A549 treated with AZD9567 at 1 μM for 4 hours (cell line): ENCODE data around the gene IGSF8. TPM values are rescaled to one million over a fixed set of nuclear protein-coding genes. Genes with fewer than 3 reads are reported as not detected.

Source experiments
- total RNA-seq: library from RNA; stranded (reverse); fragments of 200-300 nt; extraction: Qiagen RNA extraction; gene quantifications from 5 replicates; pipeline ENCODE4 v1.2.3, GENCODE V29; 2022; ENCODE audit not compliant: insufficient read depth

The IGSF8 gene, protein sequence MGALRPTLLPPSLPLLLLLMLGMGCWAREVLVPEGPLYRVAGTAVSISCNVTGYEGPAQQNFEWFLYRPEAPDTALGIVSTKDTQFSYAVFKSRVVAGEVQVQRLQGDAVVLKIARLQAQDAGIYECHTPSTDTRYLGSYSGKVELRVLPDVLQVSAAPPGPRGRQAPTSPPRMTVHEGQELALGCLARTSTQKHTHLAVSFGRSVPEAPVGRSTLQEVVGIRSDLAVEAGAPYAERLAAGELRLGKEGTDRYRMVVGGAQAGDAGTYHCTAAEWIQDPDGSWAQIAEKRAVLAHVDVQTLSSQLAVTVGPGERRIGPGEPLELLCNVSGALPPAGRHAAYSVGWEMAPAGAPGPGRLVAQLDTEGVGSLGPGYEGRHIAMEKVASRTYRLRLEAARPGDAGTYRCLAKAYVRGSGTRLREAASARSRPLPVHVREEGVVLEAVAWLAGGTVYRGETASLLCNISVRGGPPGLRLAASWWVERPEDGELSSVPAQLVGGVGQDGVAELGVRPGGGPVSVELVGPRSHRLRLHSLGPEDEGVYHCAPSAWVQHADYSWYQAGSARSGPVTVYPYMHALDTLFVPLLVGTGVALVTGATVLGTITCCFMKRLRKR
- 5.3 to 10.7 TPM (median 10.2 TPM) in 5 replicates for total RNA-seq

GRCh38 chr1:160097911-160098851 lies at the start of gene IGSF8:
Gene IGSF8 (minus strand): TSS chr1:160098619. CDS start chr1:160098472, 147 bp downstream.

DNA sequence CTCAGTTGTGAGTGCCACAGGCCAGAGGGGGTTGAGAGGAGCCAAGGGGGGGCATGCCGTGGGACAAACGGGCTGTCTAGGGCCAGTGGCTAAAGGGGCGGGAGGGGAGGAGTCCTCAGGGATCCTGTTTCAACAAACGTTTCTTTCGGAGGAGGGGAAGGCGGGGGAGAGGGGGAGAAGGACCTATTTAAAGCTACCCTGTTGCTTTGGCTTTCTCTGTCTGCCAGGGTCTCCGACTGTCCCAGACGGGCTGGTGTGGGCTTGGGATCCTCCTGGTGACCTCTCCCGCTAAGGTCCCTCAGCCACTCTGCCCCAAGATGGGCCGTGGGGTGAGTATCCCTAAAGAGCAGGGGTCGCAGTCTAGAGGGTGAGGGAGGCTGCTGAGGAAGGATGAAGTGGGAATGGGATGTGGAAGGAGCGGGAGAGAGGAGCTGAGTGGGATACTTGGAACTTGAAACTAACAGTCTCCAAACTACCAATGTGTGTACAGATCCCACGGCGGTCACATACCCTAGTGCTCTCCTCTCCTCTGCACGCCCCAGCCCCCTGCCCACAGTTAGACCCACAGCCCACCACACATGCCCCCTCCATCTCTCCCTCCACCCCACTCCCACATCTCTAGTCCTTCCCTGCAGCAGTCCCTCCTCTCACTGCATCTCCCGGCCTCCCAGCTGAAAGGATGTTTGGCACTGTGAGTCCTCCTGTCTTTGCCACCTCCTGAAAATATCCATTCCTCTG lies 17.3 kb upstream of the IGSF8 start, which contains the start of gene ATP1A2:
Gene ATP1A2, plus strand, starts transcription at position 215 of the 738 bp plus-strand sequence. Its CDS starts 103 bp downstream, at position 318.

DNA sequence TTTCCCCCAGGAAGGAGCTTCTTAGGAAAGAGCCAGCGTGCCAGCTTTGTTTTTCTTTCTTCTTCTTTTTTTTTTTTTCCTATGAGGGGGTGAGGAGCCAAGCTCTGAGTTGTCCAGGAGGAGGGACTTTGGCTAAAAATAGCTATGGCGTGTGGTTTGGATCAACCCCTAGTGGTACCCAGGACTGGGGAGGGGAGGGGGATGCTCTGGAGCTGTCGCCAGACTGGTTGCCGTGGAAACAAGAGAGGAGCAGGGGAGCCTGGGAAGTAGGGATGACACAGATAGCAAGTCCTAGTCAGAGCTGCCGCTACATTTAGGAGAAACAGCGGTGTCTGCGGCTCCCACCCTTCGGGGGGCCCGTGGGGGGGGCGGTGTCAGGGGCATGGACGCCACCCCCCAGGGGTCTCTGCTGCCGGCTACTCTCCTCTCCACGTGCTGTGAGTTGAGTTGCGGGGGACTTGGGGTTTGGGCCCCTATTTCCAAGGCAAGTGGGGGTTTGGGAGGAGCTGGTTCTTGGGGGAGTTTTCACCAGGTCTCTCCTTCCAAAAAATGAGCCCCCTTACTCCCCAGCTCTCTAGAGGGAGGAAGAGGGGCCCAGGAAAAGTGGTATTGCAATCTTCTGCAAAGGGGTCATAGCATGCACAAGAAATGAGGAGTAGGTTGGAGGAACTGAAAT lies 17.0 kb downstream of the IGSF8 start, which contains the start of gene KCNJ9:
Gene KCNJ9, plus strand, starts transcription at position 278 of the 676 bp plus-strand sequence. CDS start 2,493 bp downstream, outside the sequence.

DNA sequence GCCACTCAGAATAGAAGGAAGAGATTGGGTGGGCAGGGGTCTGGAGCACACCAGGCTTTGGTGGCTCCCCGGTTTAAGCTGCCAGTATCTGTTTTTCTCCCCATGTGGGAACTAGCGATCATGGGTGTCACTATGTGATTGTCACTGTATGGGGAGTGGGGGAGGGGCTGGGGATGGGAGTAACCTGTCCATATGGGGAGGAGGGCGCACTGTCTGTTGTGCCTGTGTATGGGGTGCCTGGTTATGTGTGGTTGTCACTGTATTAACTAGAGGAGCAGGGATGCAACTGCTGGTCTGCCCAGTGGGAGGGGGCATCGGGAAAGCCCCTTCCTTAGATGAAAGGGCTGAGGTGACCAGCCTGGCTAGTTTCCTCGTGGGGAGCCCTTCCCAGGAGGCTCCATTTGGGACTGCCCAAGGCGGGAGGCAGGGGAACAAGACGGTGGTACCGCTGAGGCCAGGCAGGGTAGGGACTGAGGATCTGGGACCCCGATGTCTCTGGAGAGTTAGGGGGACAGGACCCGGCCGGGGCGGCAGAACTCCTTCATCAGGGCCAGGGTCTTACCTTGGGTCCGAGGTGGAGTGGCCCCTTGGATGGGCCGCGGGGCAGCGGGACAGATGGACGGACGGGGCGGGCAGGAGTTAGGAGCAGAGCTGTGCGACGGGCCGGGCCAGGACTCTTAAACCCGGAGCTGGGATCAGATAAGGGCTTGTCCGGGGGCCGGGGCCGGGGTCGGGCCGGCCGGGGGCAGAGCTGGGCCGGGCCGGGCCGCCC lies 28.8 kb downstream of the IGSF8 start, which contains the start of gene KCNJ10:
Gene KCNJ10, minus strand, starts transcription at position 701 of the 772 bp plus-strand sequence. CDS start 27,628 bp downstream, outside the sequence.

Other genes starting within 250 kb of the IGSF8 start
- 0.05 to 0.06 TPM (median 0.06 TPM) in 3 of 5 replicates, not detected in the others for gene VSIG8, start 236.0 kb downstream of the IGSF8 start, total RNA-seq
- 0.56 to 1.1 TPM (median 0.88 TPM) in 4 of 5 replicates, not detected in the other for gene CFAP45, start 198.5 kb downstream of the IGSF8 start, total RNA-seq
- 979 to 1,012 TPM (median 1,008 TPM) in 5 replicates for gene TAGLN2, start 173.1 kb downstream of the IGSF8 start, total RNA-seq
- 0.13 to 0.21 TPM (median 0.18 TPM) in 4 of 5 replicates, not detected in the other for gene IGSF9, start 153.0 kb downstream of the IGSF8 start, total RNA-seq
- gene SLAMF9, start 144.4 kb downstream of the IGSF8 start, total RNA-seq: 0.22 to 0.34 TPM (median 0.25 TPM) in 4 of 5 replicates, not detected in the other
- gene PIGM, start 66.6 kb downstream of the IGSF8 start, total RNA-seq: 3.7 to 4.7 TPM (median 4.3 TPM) in 5 replicates
- not detected in 5 replicates for gene KCNJ10, start 28.5 kb downstream of the IGSF8 start, total RNA-seq
- gene KCNJ9, start 17.1 kb downstream of the IGSF8 start, total RNA-seq: not detected in 5 replicates
- 0.02 to 0.22 TPM (median 0.12 TPM) in 4 of 5 replicates, not detected in the other for gene ATP1A2, start 17.1 kb upstream of the IGSF8 start, total RNA-seq
- not detected in 5 replicates for gene ATP1A4, start 53.0 kb upstream of the IGSF8 start, total RNA-seq
- gene CASQ1, start 92.0 kb upstream of the IGSF8 start, total RNA-seq: not detected in 5 replicates
- 164 to 184 TPM (median 175 TPM) in 5 replicates for gene PEA15, start 106.8 kb upstream of the IGSF8 start, total RNA-seq
- 34.5 to 56.1 TPM (median 52.5 TPM) in 5 replicates for gene DCAF8, start 163.9 kb upstream of the IGSF8 start, total RNA-seq
- 20.8 to 25.0 TPM (median 23.5 TPM) in 5 replicates for gene PEX19, start 186.5 kb upstream of the IGSF8 start, total RNA-seq
- gene COPA, start 244.6 kb upstream of the IGSF8 start, total RNA-seq: 78.7 to 86.5 TPM (median 79.8 TPM) in 5 replicates
- 42.2 to 55.3 TPM (median 45.3 TPM) in 5 replicates for gene NCSTN, start 244.8 kb upstream of the IGSF8 start, total RNA-seq